ENCODE data around the gene PMVK. TPM values are rescaled to one million over a fixed set of nuclear protein-coding genes. Genes with fewer than 3 reads are reported as not detected.
"Not testable (repeated sequence)": the region's sequence is repeated elsewhere in the genome, so short reads cannot be mapped to it uniquely, and the experiment has no call there.

PMVK gene
- total RNA-seq, 1 donor from 2014 or later = 42.5 TPM

GRCh38 chr1:154912755-154913154, 23.8 kb downstream of the PMVK start:
- H3K27me3 Mint-ChIP-seq (ENCODE audit: insufficient read depth) = no peaks in the 10 kb centered on the region
- no peaks in the 10 kb centered on the region for H3K4me1 Mint-ChIP-seq (ENCODE audit: low read depth)
- H3K4me3 Mint-ChIP-seq = no peak overlapping the region
- peaks cover 6% of the 10 kb centered on the region for H3K36me3 Mint-ChIP-seq (ENCODE audit: low read depth)
- intact Hi-C loops (cut with micrococcal nuclease) = no loop called here
- no peak for DNase-seq (ENCODE audit: low spot score)
- H3K9me3 Mint-ChIP-seq = peaks cover 6% of the 10 kb centered on the region
- H3K27ac Mint-ChIP-seq = no peak overlapping the region

GRCh38 chr1:154911691-154912550, 24.6 kb downstream of the PMVK start:
- H3K9me3 Mint-ChIP-seq = peaks cover 6% of the 10 kb centered on the region
- no peak for DNase-seq (ENCODE audit: low spot score)
- intact Hi-C loops (cut with micrococcal nuclease) = no loop called here
- peaks cover 2% of the 10 kb centered on the region for H3K27me3 Mint-ChIP-seq (ENCODE audit: insufficient read depth)
- H3K4me3 Mint-ChIP-seq = no peak overlapping the region
- H3K27ac Mint-ChIP-seq = no peak overlapping the region
- H3K36me3 Mint-ChIP-seq (ENCODE audit: low read depth) = peaks cover 6% of the 10 kb centered on the region
- no peaks in the 10 kb centered on the region for H3K4me1 Mint-ChIP-seq (ENCODE audit: low read depth)

DNA sequence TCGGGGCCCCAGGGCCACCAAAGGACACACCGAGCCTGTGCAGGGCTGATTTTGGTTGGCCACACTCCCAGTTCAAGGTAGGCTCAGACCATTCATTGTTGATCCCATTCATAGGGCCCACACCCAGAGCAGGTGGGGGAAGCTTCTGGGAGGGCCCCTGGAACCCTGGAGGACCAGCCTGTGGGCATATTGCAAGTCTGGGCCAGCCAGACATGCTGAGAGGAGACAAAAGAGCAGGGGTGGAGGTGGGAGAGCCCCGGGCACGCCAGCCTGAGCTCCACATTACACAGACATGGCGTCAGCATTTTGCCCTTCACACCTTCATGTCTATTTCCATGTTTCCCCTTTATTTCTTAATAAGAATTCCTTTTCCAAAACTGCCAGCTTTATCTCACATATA, 25.7 kb downstream of the PMVK start:
- H3K9me3 Mint-ChIP-seq = no peaks in the 10 kb centered on the region
- no peaks in the 10 kb centered on the region for H3K4me1 Mint-ChIP-seq (ENCODE audit: low read depth)
- peaks cover 3% of the 10 kb centered on the region for H3K27me3 Mint-ChIP-seq (ENCODE audit: insufficient read depth)
- DNase-seq (ENCODE audit: low spot score) = no peak
- no peak overlapping the region for H3K27ac Mint-ChIP-seq
- H3K36me3 Mint-ChIP-seq (ENCODE audit: low read depth) = peaks cover 3% of the 10 kb centered on the region
- H3K4me3 Mint-ChIP-seq = no peak overlapping the region
- intact Hi-C loops (cut with micrococcal nuclease) = no loop called here

GRCh38 chr1:154908937-154909336, 27.6 kb downstream of the PMVK start:
- no peak overlapping the region for H3K27ac Mint-ChIP-seq
- H3K36me3 Mint-ChIP-seq (ENCODE audit: low read depth) = no peaks in the 10 kb centered on the region
- H3K27me3 Mint-ChIP-seq (ENCODE audit: insufficient read depth) = peaks cover 3% of the 10 kb centered on the region
- H3K9me3 Mint-ChIP-seq = no peaks in the 10 kb centered on the region
- intact Hi-C loops (cut with micrococcal nuclease) = no loop called here
- no peak for DNase-seq (ENCODE audit: low spot score)
- H3K4me3 Mint-ChIP-seq = no peak overlapping the region
- H3K4me1 Mint-ChIP-seq (ENCODE audit: low read depth) = no peaks in the 10 kb centered on the region

- H3K9me3 Mint-ChIP-seq; H3K27me3 Mint-ChIP-seq (ENCODE audit: insufficient read depth); H3K4me3 Mint-ChIP-seq; H3K27ac Mint-ChIP-seq; DNase-seq (ENCODE audit: low spot score); H3K4me1 Mint-ChIP-seq (ENCODE audit: low read depth); intact Hi-C loops (cut with micrococcal nuclease); H3K36me3 Mint-ChIP-seq (ENCODE audit: low read depth): not testable (repeated sequence)
Observed at GRCh38 chr1:154908129-154908528, 28.4 kb downstream of the PMVK start.

DNA sequence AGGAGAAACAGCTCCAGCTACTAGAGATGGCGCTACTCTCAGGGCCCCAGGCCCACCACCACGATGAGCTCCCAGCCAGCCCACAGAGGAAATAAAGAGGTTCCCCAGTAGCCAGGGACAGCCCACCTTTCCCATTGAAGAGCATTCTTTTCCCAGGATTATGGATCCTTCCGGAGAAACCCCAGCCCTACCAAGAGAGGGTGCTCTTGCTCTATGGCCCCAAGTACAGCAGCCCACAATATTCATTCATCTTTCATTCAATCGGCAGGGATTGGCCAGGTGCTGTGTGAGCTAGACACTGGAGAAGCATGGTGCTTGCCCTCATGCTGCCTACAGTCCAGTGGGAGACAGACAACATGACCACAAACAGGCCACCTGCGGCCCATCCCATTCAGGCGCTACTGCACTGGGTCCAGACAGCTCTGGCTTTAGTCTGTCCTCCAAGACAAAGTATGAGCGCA, 29.9 kb downstream of the PMVK start:
- intact Hi-C loops (cut with micrococcal nuclease) = no loop called here
- Mint-ChIP-seq H3K27ac (no peak overlapping the region), H3K4me3 (no peak overlapping the region), H3K27me3 (ENCODE audit: insufficient read depth) (peaks cover 3% of the 10 kb centered on the region), H3K36me3 (ENCODE audit: low read depth) (no peaks in the 10 kb centered on the region), H3K9me3 (no peaks in the 10 kb centered on the region), H3K4me1 (ENCODE audit: low read depth) (no peaks in the 10 kb centered on the region)
- no peak for DNase-seq (ENCODE audit: low spot score)

- Mint-ChIP-seq H3K36me3 (ENCODE audit: low read depth) (no peaks in the 10 kb centered on the region), H3K9me3 (no peaks in the 10 kb centered on the region), H3K4me3 (no peak overlapping the region), H3K27ac (no peak overlapping the region), H3K4me1 (ENCODE audit: low read depth) (no peaks in the 10 kb centered on the region), H3K27me3 (ENCODE audit: insufficient read depth) (peaks cover 3% of the 10 kb centered on the region)
- DNase-seq (ENCODE audit: low spot score) = no peak
- intact Hi-C loops (cut with micrococcal nuclease) = no loop called here
Observed at GRCh38 chr1:154902938-154903566, 33.5 kb downstream of the PMVK start.

DNA sequence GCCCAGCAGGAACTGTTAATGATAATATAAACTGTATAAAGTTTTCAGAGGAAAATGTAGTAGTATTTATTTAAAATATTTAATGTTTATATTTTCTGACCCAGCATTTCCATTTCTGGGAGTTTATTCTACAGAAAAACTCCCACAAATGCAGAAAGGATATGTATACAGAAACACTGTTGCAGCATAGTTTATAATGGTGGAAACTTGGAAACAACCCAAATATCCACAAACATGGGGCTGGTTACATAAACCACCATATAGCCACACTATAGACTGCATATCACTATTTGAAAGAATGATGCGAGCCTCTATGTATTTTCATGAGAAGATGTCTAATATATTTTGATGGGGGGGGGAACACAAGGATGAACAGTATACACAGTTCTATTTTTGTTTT, 34.9 kb downstream of the PMVK start:
- Mint-ChIP-seq H3K27ac (no peak overlapping the region), H3K4me3 (no peak overlapping the region), H3K9me3 (no peaks in the 10 kb centered on the region), H3K27me3 (ENCODE audit: insufficient read depth) (no peaks in the 10 kb centered on the region), H3K4me1 (ENCODE audit: low read depth) (no peaks in the 10 kb centered on the region), H3K36me3 (ENCODE audit: low read depth) (no peaks in the 10 kb centered on the region)
- intact Hi-C loops (cut with micrococcal nuclease) = no loop called here
- DNase-seq (ENCODE audit: low spot score) = no peak

- Mint-ChIP-seq H3K4me3 (no peak overlapping the region), H3K4me1 (ENCODE audit: low read depth) (no peaks in the 10 kb centered on the region), H3K27ac (no peak overlapping the region), H3K9me3 (no peaks in the 10 kb centered on the region), H3K27me3 (ENCODE audit: insufficient read depth) (no peaks in the 10 kb centered on the region), H3K36me3 (ENCODE audit: low read depth) (no peaks in the 10 kb centered on the region)
- no peak for DNase-seq (ENCODE audit: low spot score)
- intact Hi-C loops (cut with micrococcal nuclease) = no loop called here
Observed at GRCh38 chr1:154899041-154899440, 37.5 kb downstream of the PMVK start.

DNA sequence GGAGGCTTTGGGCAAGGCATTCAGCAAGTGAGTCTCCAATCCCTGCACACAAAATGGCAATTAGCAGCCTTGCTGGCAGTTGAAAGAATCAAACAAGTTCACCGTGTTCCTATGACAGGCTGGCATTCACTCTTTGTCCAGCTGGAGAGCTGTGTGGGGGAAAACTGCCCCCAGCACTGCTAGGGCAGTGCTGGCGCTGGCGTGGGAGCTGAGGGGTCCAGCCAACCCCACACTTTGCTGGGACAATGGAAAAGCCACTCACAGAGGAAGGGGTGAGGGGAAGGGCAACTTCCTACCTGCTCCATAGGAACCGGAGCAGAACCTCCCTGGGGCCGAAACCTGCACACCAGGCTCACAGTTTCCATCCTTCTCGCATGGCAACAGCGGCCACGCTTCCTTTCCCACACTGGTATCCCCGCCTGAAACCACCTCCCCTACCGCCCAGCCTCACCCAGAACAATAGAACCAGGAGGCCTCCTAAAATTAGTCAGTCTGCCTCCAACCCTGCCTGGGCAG, 39.7 kb downstream of the PMVK start:
- H3K9me3 Mint-ChIP-seq = no peaks in the 10 kb centered on the region
- intact Hi-C loops (cut with micrococcal nuclease) = no loop called here
- no peaks in the 10 kb centered on the region for H3K27me3 Mint-ChIP-seq (ENCODE audit: insufficient read depth)
- H3K27ac Mint-ChIP-seq = no peak overlapping the region
- H3K36me3 Mint-ChIP-seq (ENCODE audit: low read depth) = no peaks in the 10 kb centered on the region
- no peak overlapping the region for H3K4me3 Mint-ChIP-seq
- H3K4me1 Mint-ChIP-seq (ENCODE audit: low read depth) = no peaks in the 10 kb centered on the region
- no peak for DNase-seq (ENCODE audit: low spot score)

GRCh38 chr1:154895798-154896197, 40.7 kb downstream of the PMVK start:
- Mint-ChIP-seq H3K36me3 (ENCODE audit: low read depth) (no peaks in the 10 kb centered on the region), H3K27me3 (ENCODE audit: insufficient read depth) (peaks cover 5% of the 10 kb centered on the region), H3K4me1 (ENCODE audit: low read depth) (no peaks in the 10 kb centered on the region), H3K4me3 (no peak overlapping the region), H3K9me3 (no peaks in the 10 kb centered on the region), H3K27ac (no peak overlapping the region)
- intact Hi-C loops (cut with micrococcal nuclease) = no loop called here
- no peak for DNase-seq (ENCODE audit: low spot score)

- no peak for DNase-seq (ENCODE audit: low spot score)
- Mint-ChIP-seq H3K27ac (no peak overlapping the region), H3K4me1 (ENCODE audit: low read depth) (peaks cover 11% of the 10 kb centered on the region), H3K9me3 (no peaks in the 10 kb centered on the region), H3K36me3 (ENCODE audit: low read depth) (peaks cover 1% of the 10 kb centered on the region), H3K27me3 (ENCODE audit: insufficient read depth) (peaks cover 5% of the 10 kb centered on the region), H3K4me3 (no peak overlapping the region)
- intact Hi-C loops (cut with micrococcal nuclease) = no loop called here
Observed at GRCh38 chr1:154891452-154891851, 45.1 kb downstream of the PMVK start.

- no peak for DNase-seq (ENCODE audit: low spot score)
- Mint-ChIP-seq H3K9me3 (no peaks in the 10 kb centered on the region), H3K36me3 (ENCODE audit: low read depth) (peaks cover 1% of the 10 kb centered on the region), H3K27me3 (ENCODE audit: insufficient read depth) (peaks cover 5% of the 10 kb centered on the region), H3K4me1 (ENCODE audit: low read depth) (peaks cover 20% of the 10 kb centered on the region), H3K4me3 (no peak overlapping the region), H3K27ac (no peak overlapping the region)
- intact Hi-C loops (cut with micrococcal nuclease) = no loop called here
Observed at GRCh38 chr1:154888757-154889156, 47.8 kb downstream of the PMVK start.

Measured in activated T-helper 1 cell treated with anti-CD3 and anti-CD28 coated beads, Interleukin-12 subunit alpha, Interleukin-12 subunit beta, Interleukin-2, Interleukin-4 antibody, amounts not matched to agents 30 ng/mL and 10 ng/mL and 1 ng/mL, durations not matched to agents 14 hours and 24 hours and 36 hours (primary cell).